CD4-positive, CD25-positive, alpha-beta regulatory T cell (primary cell): Measurements from ENCODE around the gene MTFMT. TPM values are rescaled to one million over a fixed set of nuclear protein-coding genes. Genes with fewer than 3 reads are reported as not detected.

ENCODE experiments used
- ATAC-seq, 2 donors: fragments of 150-1000 bp; cut with Tn5 transposase; one replicate each; pipeline ENCODE4 v1.10.0; 2021; ENCODE audit warnings: low read depth in 2 of 2, moderate number of reproducible peaks in 2 of 2, moderate library complexity in 1 of 2
- DNase-seq, 3 donors: peaks; one replicate each; pipeline versions ENCODE4 v3.0.0 to v3.0.0-alpha.2; 2012 to 2022; ENCODE audit warnings: mixed read lengths in 1 of 3
- H3K27ac ChIP-seq: one replicate; pipeline ENCODE4 v1.7.0; 2013; ENCODE audit warnings: mild to moderate bottlenecking, low read length; ENCODE audit not compliant: insufficient read depth, poor library complexity, severe bottlenecking
- H3K27me3 ChIP-seq: one replicate; pipeline ENCODE4 v1.7.0; 2013; ENCODE audit warnings: low read length; ENCODE audit not compliant: control insufficient read depth, insufficient read depth
- H3K36me3 ChIP-seq: one replicate; pipeline ENCODE4 v1.7.0; 2013; ENCODE audit warnings: mild to moderate bottlenecking, low read length, moderate library complexity; ENCODE audit not compliant: control insufficient read depth, insufficient read depth
- H3K4me1 ChIP-seq: 2 replicates; pipeline ENCODE4 v1.7.0; 2013; ENCODE audit warnings: mild to moderate bottlenecking, low read length; ENCODE audit not compliant: insufficient read depth, control insufficient read depth, poor library complexity, severe bottlenecking
- H3K4me3 ChIP-seq: one replicate; pipeline ENCODE4 v1.7.0; 2013; ENCODE audit warnings: low read depth, mild to moderate bottlenecking, low read length, moderate library complexity
- H3K9me3 ChIP-seq, 2 experiments: 1 replicate in 1 of 2; 2 replicates in 1 of 2; pipeline ENCODE4 v1.7.0; 2013; ENCODE audit warnings: low read length in 2 of 2, mild to moderate bottlenecking in 1 of 2, moderate library complexity in 1 of 2; ENCODE audit not compliant: control insufficient read depth in 2 of 2
- H3K27ac Mint-ChIP-seq, 3 donors: one replicate each; pipeline ENCODE4 v1.8.0; 2020 to 2022; ENCODE audit warnings: mild to moderate bottlenecking in 3 of 3, mixed read lengths in 3 of 3, moderate library complexity in 2 of 3
- H3K27me3 Mint-ChIP-seq: one replicate; pipeline ENCODE4 v1.8.0; 2022; ENCODE audit warnings: mild to moderate bottlenecking, mixed read lengths
- H3K36me3 Mint-ChIP-seq: one replicate; pipeline ENCODE4 v1.8.0; 2020; ENCODE audit warnings: mixed read lengths
- H3K4me1 Mint-ChIP-seq, 4 donors: one replicate each; pipeline ENCODE4 v1.8.0; 2020 to 2022; ENCODE audit warnings: mixed read lengths in 4 of 4, mild to moderate bottlenecking in 1 of 4
- H3K4me3 Mint-ChIP-seq, 4 donors: one replicate each; pipeline ENCODE4 v1.8.0; 2020 to 2022; ENCODE audit warnings: mild to moderate bottlenecking in 4 of 4, mixed read lengths in 4 of 4, moderate library complexity in 3 of 4
- H3K9me3 Mint-ChIP-seq, 7 donors: one replicate each; pipeline ENCODE4 v1.8.0; 2020 to 2022; ENCODE audit warnings: mixed read lengths in 7 of 7, mild to moderate bottlenecking in 3 of 7, moderate library complexity in 2 of 7
- polyA plus RNA-seq, 4 donors: library from polyadenylated mRNA; unstranded; fragments of 300-500 nt; fragmentation: Illumina TruSeq; gene quantifications; one replicate each; pipeline ENCODE4 v1.2.3, GENCODE V29; 2021
- total RNA-seq: library from RNA; stranded (reverse); gene quantifications from one replicate; pipeline ENCODE4 v1.2.3, GENCODE V29; 2022

MTFMT gene
- total and polyA plus RNA-seq, 5 donors from 2014 or later, result 6.1 to 26.9 (median 18.7) TPM

- H3K27ac Mint-ChIP-seq, result no peak overlapping the region
- H3K9me3 Mint-ChIP-seq, result peaks cover 0 to 1% (median 0%) of the 10 kb centered on the region in 7 donors
- Histone ChIP-seq H3K9me3 (no peaks in the 10 kb centered on the region), H3K4me3 (no peak overlapping the region), H3K4me1 (peaks cover 24% of the 10 kb centered on the region), H3K27me3 (no peaks in the 10 kb centered on the region), H3K36me3 (no peaks in the 10 kb centered on the region), H3K27ac (no peak overlapping the region)
- peaks cover 18 to 40% (median 29%) of the 10 kb centered on the region in 4 donors for H3K4me1 Mint-ChIP-seq
- ATAC-seq, result no peak
- DNase-seq, result no peak
- H3K27me3 Mint-ChIP-seq, result peaks cover 8% of the 10 kb centered on the region
- H3K4me3 Mint-ChIP-seq, result peak overlapping the region in 3 of 4 donors; percentile 54 to 97 (median 96)
- H3K36me3 Mint-ChIP-seq, result peaks cover 7% of the 10 kb centered on the region
These were observed 37.8 kb downstream of the MTFMT start for GRCh38 chr15:64991536-64992135.

- Histone ChIP-seq H3K4me1 (peaks cover 24% of the 10 kb centered on the region), H3K4me3 (peak overlapping the region; percentile 85), H3K27ac (peak overlapping the region; percentile 80), H3K9me3 (no peaks in the 10 kb centered on the region), H3K36me3 (no peaks in the 10 kb centered on the region), H3K27me3 (no peaks in the 10 kb centered on the region)
- ATAC-seq, result no peak
- H3K9me3 Mint-ChIP-seq, result peaks cover 0 to 1% (median 0%) of the 10 kb centered on the region in 7 donors
- H3K36me3 Mint-ChIP-seq, result peaks cover 8% of the 10 kb centered on the region
- H3K4me1 Mint-ChIP-seq, result peaks cover 21 to 48% (median 37%) of the 10 kb centered on the region in 4 donors
- no peak for DNase-seq
- peak overlapping the region; percentile 95 to 99 (median 96) for H3K4me3 Mint-ChIP-seq
- peak overlapping the region; percentile 78 to 96 (median 96) for H3K27ac Mint-ChIP-seq
- H3K27me3 Mint-ChIP-seq, result peaks cover 8% of the 10 kb centered on the region
These were observed 39.3 kb downstream of the MTFMT start for GRCh38 chr15:64990168-64990470.

- Histone ChIP-seq H3K4me1 (peaks cover 24% of the 10 kb centered on the region), H3K4me3 (peak within 1 kb of the TSS; percentile 87), H3K9me3 (no peaks in the 10 kb centered on the region), H3K36me3 (no peaks in the 10 kb centered on the region), H3K27ac (peak within 1 kb of the TSS; percentile 80), H3K27me3 (no peaks in the 10 kb centered on the region)
- peaks cover 8% of the 10 kb centered on the region for H3K36me3 Mint-ChIP-seq
- peak within 1 kb of the TSS; percentile 96 to 99 (median 98) for H3K4me3 Mint-ChIP-seq
- ATAC-seq (peak; percentile 89 to 90), DNase-seq (peak; percentile 87 to 93 (median 90))
- H3K27me3 Mint-ChIP-seq, result peaks cover 8% of the 10 kb centered on the region
- peaks cover 23 to 51% (median 41%) of the 10 kb centered on the region in 4 donors for H3K4me1 Mint-ChIP-seq
- peak within 1 kb of the TSS; percentile 83 to 96 (median 96) for H3K27ac Mint-ChIP-seq
- peaks cover 0 to 1% (median 0%) of the 10 kb centered on the region in 7 donors for H3K9me3 Mint-ChIP-seq
These were observed 39.8 kb downstream of the MTFMT start, which contains the start of gene SPG21 for GRCh38 chr15:64989416-64990167. SPG21 (minus strand) TSS chr15:64989914; CDS start chr15:64983569, 6,345 bp downstream.

GRCh38 chr15:64987136-64987535 is 42.3 kb downstream of the MTFMT start:
- Mint-ChIP-seq H3K27me3 (peaks cover 8% of the 10 kb centered on the region), H3K27ac (peak overlapping the region in 2 of 3 donors; percentile 49 to 50), H3K4me1 (peaks cover 23 to 66% (median 43%) of the 10 kb centered on the region in 4 donors), H3K9me3 (peaks cover 0 to 1% (median 0%) of the 10 kb centered on the region in 7 donors), H3K4me3 (peak overlapping the region; percentile 55 to 96 (median 76)), H3K36me3 (peaks cover 14% of the 10 kb centered on the region)
- Histone ChIP-seq H3K4me3 (no peak overlapping the region), H3K27me3 (no peaks in the 10 kb centered on the region), H3K36me3 (peaks cover 6% of the 10 kb centered on the region), H3K9me3 (no peaks in the 10 kb centered on the region), H3K27ac (no peak overlapping the region), H3K4me1 (peaks cover 16% of the 10 kb centered on the region)
- ATAC-seq (no peak), DNase-seq (no peak)

GRCh38 chr15:64985366-64986033 is 43.9 kb downstream of the MTFMT start:
- H3K9me3 ChIP-seq, result no peaks in the 10 kb centered on the region
- Mint-ChIP-seq H3K4me1 (peaks cover 19 to 67% (median 42%) of the 10 kb centered on the region in 4 donors), H3K9me3 (peaks cover 0 to 1% (median 0%) of the 10 kb centered on the region in 7 donors), H3K27me3 (peaks cover 4% of the 10 kb centered on the region), H3K27ac (peak overlapping the region; percentile 34 to 87 (median 67)), H3K36me3 (peaks cover 19% of the 10 kb centered on the region), H3K4me3 (peak overlapping the region in 2 of 4 donors; percentile 34)
- peaks cover 21% of the 10 kb centered on the region for H3K4me1 ChIP-seq
- H3K27me3 ChIP-seq, result no peaks in the 10 kb centered on the region
- DNase-seq (no peak), ATAC-seq (no peak)
- H3K27ac ChIP-seq, result no peak overlapping the region
- peaks cover 6% of the 10 kb centered on the region for H3K36me3 ChIP-seq
- H3K4me3 ChIP-seq, result no peak overlapping the region

- Mint-ChIP-seq H3K9me3 (no peaks in the 10 kb centered on the region), H3K4me3 (no peak overlapping the region), H3K27ac (peak overlapping the region in 1 of 3 donors; percentile 7), H3K4me1 (peaks cover 12 to 42% (median 27%) of the 10 kb centered on the region in 4 donors), H3K27me3 (no peaks in the 10 kb centered on the region), H3K36me3 (peaks cover 33% of the 10 kb centered on the region)
- H3K27ac ChIP-seq, result no peak overlapping the region
- H3K27me3 ChIP-seq, result no peaks in the 10 kb centered on the region
- H3K36me3 ChIP-seq, result peaks cover 27% of the 10 kb centered on the region
- H3K4me3 ChIP-seq, result no peak overlapping the region
- no peak for DNase-seq
- no peaks in the 10 kb centered on the region for H3K9me3 ChIP-seq
- no peak for ATAC-seq
- H3K4me1 ChIP-seq, result peaks cover 5% of the 10 kb centered on the region
These were observed 47.0 kb downstream of the MTFMT start for GRCh38 chr15:64982472-64982871.

GRCh38 chr15:64981812-64982431 is 47.5 kb downstream of the MTFMT start:
- no peaks in the 10 kb centered on the region for H3K9me3 Mint-ChIP-seq
- DNase-seq (no peak), ATAC-seq (no peak)
- Histone ChIP-seq H3K4me3 (peak overlapping the region; percentile 6), H3K27ac (no peak overlapping the region), H3K36me3 (peaks cover 27% of the 10 kb centered on the region), H3K4me1 (peaks cover 5% of the 10 kb centered on the region), H3K9me3 (no peaks in the 10 kb centered on the region), H3K27me3 (no peaks in the 10 kb centered on the region)
- H3K4me3 Mint-ChIP-seq, result peak overlapping the region in 1 of 4 donors; percentile 73
- H3K27me3 Mint-ChIP-seq, result no peaks in the 10 kb centered on the region
- peaks cover 8 to 37% (median 21%) of the 10 kb centered on the region in 4 donors for H3K4me1 Mint-ChIP-seq
- peak overlapping the region in 1 of 3 donors; percentile 7 for H3K27ac Mint-ChIP-seq
- peaks cover 33% of the 10 kb centered on the region for H3K36me3 Mint-ChIP-seq
